Esophagus muscularis mucosa (tissue), 3 donors: ENCODE data around the gene PSMD6.

ENCODE experiments used
- CTCF ChIP-seq, 3 experiments: fragments of 200-600 bp in 2 of 3; fragments of 450-650 bp in 1 of 3; sonication (generic) in 2 of 3; IDR thresholded peaks; one replicate each; pipeline ENCODE4 v1.5.1; 2017 to 2019; ENCODE audit warnings: antibody characterized with exemption in 3 of 3, mild to moderate bottlenecking in 2 of 3, moderate library complexity in 1 of 3
- POLR2A ChIP-seq: fragments of 450-650 bp; IDR thresholded peaks from one replicate; pipeline ENCODE4 v1.6.1; 2017; ENCODE audit warnings: antibody characterized with exemption, moderate library complexity, mild to moderate bottlenecking, low read depth
- POLR2AphosphoS5 ChIP-seq, 2 donors: sonication (generic); formaldehyde crosslinking; IDR thresholded peaks; one replicate each; pipeline ENCODE4 v1.6.1; 2017; ENCODE audit warnings: antibody characterized with exemption in 2 of 2

GRCh38 chr3:64008017-64008416 is 15.3 kb downstream of the PSMD6 start:
- TF ChIP-seq POLR2AphosphoS5 (IDR thresholded peaks at IDR 0.05) (no peak), CTCF (IDR thresholded peaks at IDR 0.05) (no peak), POLR2A (no peak)
